ENCODE data around the gene CASP8AP2. TPM values are rescaled to one million over a fixed set of nuclear protein-coding genes. Genes with fewer than 3 reads are reported as not detected.

CASP8AP2 gene
- total and polyA plus RNA-seq, 9 of the 15 experiments (the other 6 are each of a cell fraction or from before 2014, with no cell fraction given): 10.6 to 30.0 (median 19.1) TPM

DNA sequence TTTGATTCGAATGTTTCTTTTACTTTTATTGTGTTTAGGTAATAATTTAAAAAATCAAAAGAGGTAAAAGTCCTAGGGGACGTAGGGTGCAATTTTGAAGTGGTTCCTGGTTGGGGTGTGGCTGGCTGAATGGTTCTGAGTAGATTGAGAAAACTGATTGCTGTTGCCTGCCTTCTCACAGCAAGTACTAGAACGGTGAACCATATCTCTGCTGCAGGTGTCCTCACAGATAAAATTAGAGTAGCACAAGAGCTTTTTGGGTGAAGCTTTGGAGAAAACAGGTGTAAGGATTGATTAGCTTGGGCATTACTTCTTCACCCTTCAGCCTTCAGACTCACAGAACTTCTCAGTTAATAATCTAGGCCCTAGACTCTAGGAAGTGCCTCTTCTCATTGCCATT is 44.8 kb downstream of the CASP8AP2 start (continued):
- TF ChIP-seq ZNF507 (tag; conservative IDR thresholded peaks at IDR 0.05) (no peak), PHTF2 (CRISPR knock-in tag; IDR thresholded peaks at IDR 0.05) (no peak), JUNB (CRISPR knock-in tag; conservative IDR thresholded peaks at IDR 0.05) (no peak), ZNF263 (CRISPR knock-in tag; IDR thresholded peaks at IDR 0.05; ENCODE audit: borderline replicate concordance) (no peak), ELF2 (CRISPR knock-in tag; IDR thresholded peaks at IDR 0.05) (no peak), ERF (CRISPR knock-in tag; IDR thresholded peaks at IDR 0.05) (no peak), CBFA2T3 (IDR thresholded peaks at IDR 0.05) (peak; percentile 88), TCF3 (CRISPR knock-in tag; IDR thresholded peaks at IDR 0.05) (peak; percentile 81), ZNF324 (CRISPR knock-in tag; IDR thresholded peaks at IDR 0.05) (no peak), GABPA (tag; conservative IDR thresholded peaks at IDR 0.05; ENCODE audit: low read depth) (no peak), PML (IDR thresholded peaks at IDR 0.05; ENCODE audit: low read length) (peak; percentile 60; the same call in 1 of the 2 replicates), TAL1 (IDR thresholded peaks at IDR 0.05) (peak; percentile 84), KLF16 (IDR thresholded peaks at IDR 0.05) (0 out of 2 replicates have a peak, but pooled peaks have one; percentile 14), ZNF232 (CRISPR knock-in tag; IDR thresholded peaks at IDR 0.05) (no peak), TEAD4 (IDR thresholded peaks at IDR 0.05; ENCODE audit: low read length) (peak; percentile 88), TEAD4 (CRISPR knock-in tag; IDR thresholded peaks at IDR 0.05; ENCODE audit: borderline replicate concordance) (no peak), RFX7 (CRISPR knock-in tag; IDR thresholded peaks at IDR 0.05) (no peak), ZKSCAN8 (CRISPR knock-in tag; IDR thresholded peaks at IDR 0.05) (no peak), HDAC6 (IDR thresholded peaks at IDR 0.05; ENCODE audit: low read depth, low read length) (no peak), ZC3H4 (CRISPR knock-in tag; IDR thresholded peaks at IDR 0.05; ENCODE audit: borderline replicate concordance) (no peak), GATAD2B (IDR thresholded peaks at IDR 0.05; ENCODE audit: borderline replicate concordance) (0 out of 2 replicates have a peak, but pooled peaks have one; percentile 39), MTA2 (IDR thresholded peaks at IDR 0.05; ENCODE audit: low read depth) (peak; percentile 67; the same call in 1 of the 2 replicates)
- TF ChIP-seq, protein P1, sequence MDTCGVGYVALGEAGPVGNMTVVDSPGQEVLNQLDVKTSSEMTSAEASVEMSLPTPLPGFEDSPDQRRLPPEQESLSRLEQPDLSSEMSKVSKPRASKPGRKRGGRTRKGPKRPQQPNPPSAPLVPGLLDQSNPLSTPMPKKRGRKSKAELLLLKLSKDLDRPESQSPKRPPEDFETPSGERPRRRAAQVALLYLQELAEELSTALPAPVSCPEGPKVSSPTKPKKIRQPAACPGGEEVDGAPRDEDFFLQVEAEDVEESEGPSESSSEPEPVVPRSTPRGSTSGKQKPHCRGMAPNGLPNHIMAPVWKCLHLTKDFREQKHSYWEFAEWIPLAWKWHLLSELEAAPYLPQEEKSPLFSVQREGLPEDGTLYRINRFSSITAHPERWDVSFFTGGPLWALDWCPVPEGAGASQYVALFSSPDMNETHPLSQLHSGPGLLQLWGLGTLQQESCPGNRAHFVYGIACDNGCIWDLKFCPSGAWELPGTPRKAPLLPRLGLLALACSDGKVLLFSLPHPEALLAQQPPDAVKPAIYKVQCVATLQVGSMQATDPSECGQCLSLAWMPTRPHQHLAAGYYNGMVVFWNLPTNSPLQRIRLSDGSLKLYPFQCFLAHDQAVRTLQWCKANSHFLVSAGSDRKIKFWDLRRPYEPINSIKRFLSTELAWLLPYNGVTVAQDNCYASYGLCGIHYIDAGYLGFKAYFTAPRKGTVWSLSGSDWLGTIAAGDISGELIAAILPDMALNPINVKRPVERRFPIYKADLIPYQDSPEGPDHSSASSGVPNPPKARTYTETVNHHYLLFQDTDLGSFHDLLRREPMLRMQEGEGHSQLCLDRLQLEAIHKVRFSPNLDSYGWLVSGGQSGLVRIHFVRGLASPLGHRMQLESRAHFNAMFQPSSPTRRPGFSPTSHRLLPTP (IDR thresholded peaks at IDR 0.05; ENCODE audit: borderline replicate concordance, extremely low read depth, insufficient read length): no peak
- TF ChIP-seq, protein P2, sequence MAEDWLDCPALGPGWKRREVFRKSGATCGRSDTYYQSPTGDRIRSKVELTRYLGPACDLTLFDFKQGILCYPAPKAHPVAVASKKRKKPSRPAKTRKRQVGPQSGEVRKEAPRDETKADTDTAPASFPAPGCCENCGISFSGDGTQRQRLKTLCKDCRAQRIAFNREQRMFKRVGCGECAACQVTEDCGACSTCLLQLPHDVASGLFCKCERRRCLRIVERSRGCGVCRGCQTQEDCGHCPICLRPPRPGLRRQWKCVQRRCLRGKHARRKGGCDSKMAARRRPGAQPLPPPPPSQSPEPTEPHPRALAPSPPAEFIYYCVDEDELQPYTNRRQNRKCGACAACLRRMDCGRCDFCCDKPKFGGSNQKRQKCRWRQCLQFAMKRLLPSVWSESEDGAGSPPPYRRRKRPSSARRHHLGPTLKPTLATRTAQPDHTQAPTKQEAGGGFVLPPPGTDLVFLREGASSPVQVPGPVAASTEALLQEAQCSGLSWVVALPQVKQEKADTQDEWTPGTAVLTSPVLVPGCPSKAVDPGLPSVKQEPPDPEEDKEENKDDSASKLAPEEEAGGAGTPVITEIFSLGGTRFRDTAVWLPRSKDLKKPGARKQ (CRISPR knock-in tag; IDR thresholded peaks at IDR 0.05): no peak
- TF ChIP-seq, protein P3, sequence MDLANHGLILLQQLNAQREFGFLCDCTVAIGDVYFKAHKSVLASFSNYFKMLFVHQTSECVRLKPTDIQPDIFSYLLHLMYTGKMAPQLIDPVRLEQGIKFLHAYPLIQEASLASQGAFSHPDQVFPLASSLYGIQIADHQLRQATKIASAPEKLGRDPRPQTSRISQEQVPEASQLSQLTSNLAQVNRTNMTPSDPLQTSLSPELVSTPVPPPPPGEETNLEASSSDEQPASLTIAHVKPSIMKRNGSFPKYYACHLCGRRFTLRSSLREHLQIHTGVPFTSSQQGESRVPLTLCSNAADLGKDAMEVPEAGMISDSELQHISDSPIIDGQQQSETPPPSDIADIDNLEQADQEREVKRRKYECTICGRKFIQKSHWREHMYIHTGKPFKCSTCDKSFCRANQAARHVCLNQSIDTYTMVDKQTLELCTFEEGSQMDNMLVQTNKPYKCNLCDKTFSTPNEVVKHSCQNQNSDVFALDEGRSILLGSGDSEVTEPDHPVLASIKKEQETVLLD (IDR thresholded peaks at IDR 0.05): no peak

All from K562 (cell line).